ENCODE results near the gene ALK. TPM values are rescaled to one million over a fixed set of nuclear protein-coding genes. Genes with fewer than 3 reads are reported as not detected.

ALK gene
- total RNA-seq, 6 donors from 2014 or later: 0.17 to 2.1 (median 0.35) TPM

- peaks cover 0 to 25% (median 4%) of the 10 kb centered on the region in 4 donors for H3K36me3 ChIP-seq
- no peaks in the 10 kb centered on the region for H3K4me1 ChIP-seq
- ATAC-seq (ENCODE audit: low FRiP score in 2 of 2) (no peak), DNase-seq (no peak)
- TF ChIP-seq CTCF (IDR thresholded peaks at IDR 0.05): no peak
- no peak for TF ChIP-seq EP300 (IDR thresholded peaks at IDR 0.05)
- TF ChIP-seq POLR2A (IDR thresholded peaks at IDR 0.05): no peak
- no peak for TF ChIP-seq POLR2AphosphoS5 (IDR thresholded peaks at IDR 0.05)
- H3K27me3 ChIP-seq: no peaks in the 10 kb centered on the region
- H3K9me3 ChIP-seq: no peaks in the 10 kb centered on the region
- WGBS, 2 donors: 88 to 91% methylated on average over 1 of the region's 1 CpG
- H3K27ac ChIP-seq: no peak overlapping the region
- H3K4me3 ChIP-seq: no peak overlapping the region
Measured at GRCh38 chr2:29162204-29162928, 759.0 kb downstream of the ALK start.

GRCh38 chr2:29160184-29160583, 761.2 kb downstream of the ALK start:
- DNase-seq (no peak), ATAC-seq (ENCODE audit: low FRiP score in 2 of 2) (no peak)
- TF ChIP-seq POLR2A (IDR thresholded peaks at IDR 0.05): no peak
- no peak for TF ChIP-seq CTCF (IDR thresholded peaks at IDR 0.05)
- no peak for TF ChIP-seq POLR2AphosphoS5 (IDR thresholded peaks at IDR 0.05)
- no peak for TF ChIP-seq EP300 (IDR thresholded peaks at IDR 0.05)
- 80 to 85% methylated on average over 5 of the region's 5 CpGs for WGBS, 2 donors
- no peaks in the 10 kb centered on the region for H3K4me1 ChIP-seq
- H3K9me3 ChIP-seq: no peaks in the 10 kb centered on the region
- no peak overlapping the region for H3K27ac ChIP-seq
- no peak overlapping the region for H3K4me3 ChIP-seq
- H3K27me3 ChIP-seq: no peaks in the 10 kb centered on the region
- H3K36me3 ChIP-seq: peaks cover 0 to 38% (median 4%) of the 10 kb centered on the region in 4 donors

GRCh38 chr2:29159125-29159524, 762.3 kb downstream of the ALK start:
- TF ChIP-seq POLR2A (IDR thresholded peaks at IDR 0.05): no peak
- TF ChIP-seq CTCF (IDR thresholded peaks at IDR 0.05): no peak
- no peak for TF ChIP-seq POLR2AphosphoS5 (IDR thresholded peaks at IDR 0.05)
- TF ChIP-seq EP300 (IDR thresholded peaks at IDR 0.05): no peak
- Histone ChIP-seq H3K36me3 (peaks cover 0 to 46% (median 9%) of the 10 kb centered on the region in 4 donors), H3K27ac (no peak overlapping the region), H3K4me1 (no peaks in the 10 kb centered on the region), H3K9me3 (no peaks in the 10 kb centered on the region), H3K4me3 (no peak overlapping the region), H3K27me3 (no peaks in the 10 kb centered on the region)
- no peak for ATAC-seq (ENCODE audit: low FRiP score in 2 of 2)
- 0 to 37% methylated on average over 1 of the region's 1 CpG for WGBS, 2 donors
- no peak for DNase-seq

GRCh38 chr2:29157131-29157530, 764.3 kb downstream of the ALK start:
- H3K36me3 ChIP-seq: peaks cover 9 to 52% (median 14%) of the 10 kb centered on the region in 4 donors
- H3K27ac ChIP-seq: no peak overlapping the region
- 64 to 71% methylated on average over 4 of the region's 4 CpGs for WGBS, 2 donors

More at GRCh38 chr2:29157131-29157530, 764.3 kb downstream of the ALK start:
- no peaks in the 10 kb centered on the region for H3K4me1 ChIP-seq
- no peaks in the 10 kb centered on the region for H3K9me3 ChIP-seq
- H3K27me3 ChIP-seq: no peaks in the 10 kb centered on the region
- DNase-seq (no peak), ATAC-seq (ENCODE audit: low FRiP score in 2 of 2) (no peak)
- no peak overlapping the region for H3K4me3 ChIP-seq
- TF ChIP-seq POLR2AphosphoS5 (IDR thresholded peaks at IDR 0.05) (no peak), CTCF (IDR thresholded peaks at IDR 0.05) (no peak), EP300 (IDR thresholded peaks at IDR 0.05) (no peak), POLR2A (IDR thresholded peaks at IDR 0.05) (no peak)
